D721Med (cell line): ENCODE results near the gene SALL4.

Experiments
- DNase-seq: peaks from one replicate; pipeline ENCODE4 v3.0.0; 2011; ENCODE audit warnings: low spot score; ENCODE audit not compliant: insufficient read length
- FAIRE-seq: peaks from 2 replicates; lab custom pipeline; 2011; peaks lifted over from hg19 to GRCh38; lab: Jason Lieb, UNC
- CTCF ChIP-seq: IDR thresholded peaks from 2 replicates; pipeline ENCODE4 v1.5.1; 2012; ENCODE audit warnings: mild to moderate bottlenecking, control low read depth; ENCODE audit not compliant: insufficient read depth; ENCODE audit errors: missing control alignments

SALL4 gene

GRCh38 chr20:51803148-51803854 lies 980 bp upstream of the SALL4 start:
- no peak for FAIRE-seq
- no peak for DNase-seq
- no peak for TF ChIP-seq CTCF

GRCh38 chr20:51801823-51802123 lies 548 bp downstream of the SALL4 start:
- TF ChIP-seq CTCF, result no peak
- DNase-seq (no peak), FAIRE-seq (no peak)

GRCh38 chr20:51801122-51801822 lies 1.0 kb downstream of the SALL4 start:
- no peak for DNase-seq
- TF ChIP-seq CTCF, result no peak
- no peak for FAIRE-seq

GRCh38 chr20:51800872-51801121 lies 1.5 kb downstream of the SALL4 start:
- DNase-seq, result no peak
- TF ChIP-seq CTCF, result no peak
- no peak for FAIRE-seq

- peak; percentile 59 for TF ChIP-seq CTCF
- DNase-seq, result peak; percentile 85
- no peak for FAIRE-seq
These were observed 2.1 kb downstream of the SALL4 start for GRCh38 chr20:51800060-51800871.

- no peak for DNase-seq
- no peak for TF ChIP-seq CTCF
- no peak for FAIRE-seq
These were observed 2.9 kb downstream of the SALL4 start for GRCh38 chr20:51799401-51799860.
